Measurements from ENCODE around the gene IFI27L1. TPM values are rescaled to one million over a fixed set of nuclear protein-coding genes. Genes with fewer than 3 reads are reported as not detected.

IFI27L1 gene
- total and polyA plus RNA-seq, 2 donors: 16.7 to 26.4 TPM

DNA sequence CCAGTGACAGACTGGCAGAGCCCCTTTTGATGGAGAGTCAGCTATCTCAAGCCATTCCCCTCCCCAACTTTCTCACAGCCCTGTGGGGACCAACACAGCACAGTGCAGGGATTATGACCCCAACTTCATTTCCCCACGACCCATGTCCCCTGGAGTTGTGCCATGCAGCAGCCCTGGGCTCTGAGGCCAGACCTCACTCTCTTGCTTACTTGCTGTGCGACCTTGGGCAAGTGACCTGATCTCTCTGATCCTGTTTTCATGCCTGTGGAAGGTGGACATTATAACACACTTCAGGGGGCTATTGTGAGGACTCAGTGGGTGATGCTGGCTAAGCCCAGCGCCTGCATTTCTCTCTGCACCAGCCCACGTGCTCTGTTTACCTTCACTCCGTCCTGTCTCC, 40.9 kb upstream of the IFI27L1 start:
- Histone ChIP-seq H3K27me3 (ENCODE audit: control insufficient read depth in 2 of 2, insufficient read depth in 1 of 2, low read length in 1 of 2) (no peaks in the 10 kb centered on the region), H3K9me3 (ENCODE audit: control insufficient read depth in 2 of 2, insufficient read depth in 1 of 2, low read length in 1 of 2) (no peaks in the 10 kb centered on the region), H3K4me3 (ENCODE audit: low read length in 2 of 2) (no peak overlapping the region), H3K4me1 (ENCODE audit: control insufficient read depth in 2 of 2, insufficient read depth in 2 of 2, low read length in 2 of 2) (no peaks in the 10 kb centered on the region), H3K36me3 (ENCODE audit: control insufficient read depth in 2 of 2, insufficient read depth in 2 of 2, low read length in 1 of 2) (peaks cover 0 to 13% of the 10 kb centered on the region in 2 donors), H3K27ac (ENCODE audit: low read depth in 1 of 2, low read length in 1 of 2) (no peak overlapping the region)
- no peak for DNase-seq (ENCODE audit: low read depth in 6 of 9, low spot score in 9 of 9)
- WGBS: 95% methylated on average over 5 of the region's 5 CpGs

DNA sequence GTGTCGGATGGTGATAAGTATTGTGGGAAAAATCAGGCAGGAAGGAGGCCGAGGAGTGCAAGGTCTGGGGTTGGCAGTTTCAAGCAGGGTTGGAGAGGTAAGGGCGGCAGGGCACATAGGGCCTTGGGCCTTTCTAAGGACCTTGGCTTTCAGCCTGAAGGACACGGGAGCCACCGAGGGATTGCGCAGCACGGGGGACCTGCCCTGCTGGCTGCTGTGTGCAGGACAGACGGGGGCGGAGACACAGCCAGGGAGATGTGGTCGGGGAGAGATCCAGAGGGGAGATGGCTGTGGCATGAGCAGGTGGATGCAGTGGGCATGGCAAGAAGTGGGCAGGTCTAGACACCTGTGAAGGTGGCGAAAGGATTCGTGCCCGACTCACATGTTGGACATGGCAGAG, 40.3 kb upstream of the IFI27L1 start:
- Histone ChIP-seq H3K27ac (ENCODE audit: low read depth in 1 of 2, low read length in 1 of 2) (no peak overlapping the region), H3K27me3 (ENCODE audit: control insufficient read depth in 2 of 2, insufficient read depth in 1 of 2, low read length in 1 of 2) (no peaks in the 10 kb centered on the region), H3K9me3 (ENCODE audit: control insufficient read depth in 2 of 2, insufficient read depth in 1 of 2, low read length in 1 of 2) (no peaks in the 10 kb centered on the region), H3K36me3 (ENCODE audit: control insufficient read depth in 2 of 2, insufficient read depth in 2 of 2, low read length in 1 of 2) (peaks cover 0 to 19% of the 10 kb centered on the region in 2 donors), H3K4me1 (ENCODE audit: control insufficient read depth in 2 of 2, insufficient read depth in 2 of 2, low read length in 2 of 2) (no peaks in the 10 kb centered on the region), H3K4me3 (ENCODE audit: low read length in 2 of 2) (no peak overlapping the region)
- no peak for DNase-seq (ENCODE audit: low read depth in 6 of 9, low spot score in 9 of 9)
- WGBS: 93% methylated on average over 13 of the region's 13 CpGs

DNA sequence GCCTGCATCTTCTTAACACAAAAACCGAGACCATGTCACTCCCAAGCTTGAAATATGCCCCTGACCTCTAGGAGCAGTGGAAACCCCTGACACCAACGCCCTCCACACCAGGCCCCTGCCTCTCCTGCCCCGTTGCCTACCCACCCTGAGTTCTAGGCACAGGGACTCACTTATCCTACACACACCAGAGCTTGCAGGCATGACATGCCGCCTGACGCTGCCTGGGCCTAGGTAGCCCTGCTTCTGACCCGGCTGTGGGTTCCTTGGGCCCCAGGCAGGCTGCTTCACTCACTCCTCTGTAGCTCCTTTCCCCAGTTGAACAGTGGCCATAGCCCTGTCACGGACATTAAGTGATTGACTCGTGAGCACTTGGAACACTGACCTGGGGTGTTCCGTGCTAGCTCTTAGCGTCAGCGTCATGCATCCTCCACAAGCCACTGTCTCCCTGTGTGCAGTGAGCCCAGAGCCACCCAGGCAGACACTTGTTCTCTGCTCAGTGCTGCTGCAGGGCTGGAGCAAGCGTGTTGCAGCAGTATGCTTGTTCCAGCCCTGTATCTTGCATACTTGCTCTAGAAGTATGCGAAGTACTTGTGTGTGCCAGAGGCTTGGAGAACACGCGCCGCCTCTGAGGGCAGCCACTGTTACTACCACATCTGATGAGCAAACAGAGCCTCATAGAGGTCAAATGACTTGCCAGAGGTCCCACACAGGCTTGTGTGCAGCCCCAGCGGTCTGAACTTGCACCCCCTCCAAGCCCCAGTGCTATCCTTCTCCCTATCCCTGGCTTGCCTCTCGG, 39.4 kb upstream of the IFI27L1 start:
- Histone ChIP-seq H3K27ac (ENCODE audit: low read depth in 1 of 2, low read length in 1 of 2) (no peak overlapping the region), H3K9me3 (ENCODE audit: control insufficient read depth in 2 of 2, insufficient read depth in 1 of 2, low read length in 1 of 2) (no peaks in the 10 kb centered on the region), H3K36me3 (ENCODE audit: control insufficient read depth in 2 of 2, insufficient read depth in 2 of 2, low read length in 1 of 2) (peaks cover 6 to 27% of the 10 kb centered on the region in 2 donors), H3K27me3 (ENCODE audit: control insufficient read depth in 2 of 2, insufficient read depth in 1 of 2, low read length in 1 of 2) (no peaks in the 10 kb centered on the region), H3K4me3 (ENCODE audit: low read length in 2 of 2) (no peak overlapping the region), H3K4me1 (ENCODE audit: control insufficient read depth in 2 of 2, insufficient read depth in 2 of 2, low read length in 2 of 2) (no peaks in the 10 kb centered on the region)
- 93% methylated on average over 18 of the region's 18 CpGs for WGBS
- no peak for DNase-seq (ENCODE audit: low read depth in 6 of 9, low spot score in 9 of 9)

DNA sequence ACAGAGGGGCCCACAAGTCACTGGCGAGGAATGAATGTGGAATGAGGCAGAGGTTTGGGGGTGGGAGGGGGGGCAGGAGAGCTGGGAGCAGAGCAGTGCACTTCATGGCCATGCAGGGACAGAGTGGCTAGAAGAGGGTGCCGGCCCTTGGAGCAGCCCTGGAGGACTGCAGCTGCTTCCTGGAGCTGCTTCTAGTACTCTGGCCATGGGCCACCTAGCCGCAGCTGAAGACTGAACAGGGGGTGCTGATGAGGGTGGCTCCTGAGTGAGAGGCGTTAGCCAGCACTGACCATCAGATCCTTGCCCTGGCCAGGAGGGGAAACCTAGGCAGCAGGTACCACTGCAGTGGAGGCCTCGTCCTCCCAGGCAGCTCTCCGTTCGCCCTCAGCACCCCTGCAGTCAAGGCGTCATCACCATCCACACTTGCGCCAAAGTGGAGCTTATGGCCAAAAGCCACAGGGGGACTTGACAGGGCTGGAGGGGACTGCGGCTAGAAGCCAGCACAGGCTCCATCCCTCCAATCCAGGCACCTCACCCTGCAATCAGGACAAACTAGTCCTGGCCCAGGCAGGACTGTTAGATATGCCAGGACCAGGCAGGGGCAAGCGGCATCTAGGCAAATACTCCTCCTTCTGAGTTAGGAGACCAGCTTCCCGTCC, 38.5 kb upstream of the IFI27L1 start:
- no peaks in the 10 kb centered on the region for H3K27me3 ChIP-seq (ENCODE audit: control insufficient read depth in 2 of 2, insufficient read depth in 1 of 2, low read length in 1 of 2)
- H3K4me3 ChIP-seq (ENCODE audit: low read length in 2 of 2): no peak overlapping the region
- WGBS: 84% methylated on average over 12 of the region's 12 CpGs
- H3K27ac ChIP-seq (ENCODE audit: low read depth in 1 of 2, low read length in 1 of 2): no peak overlapping the region
- H3K9me3 ChIP-seq (ENCODE audit: control insufficient read depth in 2 of 2, insufficient read depth in 1 of 2, low read length in 1 of 2): no peaks in the 10 kb centered on the region
- no peaks in the 10 kb centered on the region for H3K4me1 ChIP-seq (ENCODE audit: control insufficient read depth in 2 of 2, insufficient read depth in 2 of 2, low read length in 2 of 2)
- H3K36me3 ChIP-seq (ENCODE audit: control insufficient read depth in 2 of 2, insufficient read depth in 2 of 2, low read length in 1 of 2): peaks cover 11 to 35% of the 10 kb centered on the region in 2 donors
- no peak for DNase-seq (ENCODE audit: low read depth in 6 of 9, low spot score in 9 of 9)

DNA sequence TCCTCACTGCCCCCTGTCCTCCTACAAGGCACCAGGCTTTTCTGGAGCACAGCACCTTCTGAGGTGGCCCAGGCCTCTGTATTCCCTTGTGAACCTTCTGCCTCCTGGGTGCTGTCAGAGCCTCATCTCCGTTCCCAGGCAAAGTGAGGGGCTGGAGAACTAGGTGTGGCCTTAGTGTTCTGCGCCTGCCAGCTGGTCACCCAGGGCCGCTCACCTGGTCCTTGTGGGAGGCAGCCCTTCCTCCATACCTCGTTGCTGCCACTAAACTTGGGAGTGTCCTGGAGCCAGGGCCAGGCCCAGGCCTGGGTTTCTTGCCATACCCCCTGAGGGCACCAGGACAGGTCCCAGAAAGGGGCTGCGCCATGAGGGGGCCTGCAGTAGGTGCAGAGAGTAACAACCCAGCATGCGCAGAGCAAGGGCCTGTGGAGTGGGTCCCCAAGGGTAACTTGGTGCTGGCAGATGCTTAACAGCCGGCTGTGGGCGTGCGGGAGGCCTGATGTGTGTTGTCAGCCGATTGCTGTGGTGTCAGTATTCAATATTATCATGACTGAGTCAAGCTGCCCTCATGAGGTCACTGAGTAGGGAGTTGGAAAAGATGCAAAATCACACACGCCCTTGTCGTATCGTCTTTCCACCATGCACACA, 37.9 kb upstream of the IFI27L1 start:
- WGBS: 94% methylated on average over 13 of the region's 13 CpGs
- Histone ChIP-seq H3K27me3 (ENCODE audit: control insufficient read depth in 2 of 2, insufficient read depth in 1 of 2, low read length in 1 of 2) (no peaks in the 10 kb centered on the region), H3K4me1 (ENCODE audit: control insufficient read depth in 2 of 2, insufficient read depth in 2 of 2, low read length in 2 of 2) (no peaks in the 10 kb centered on the region), H3K4me3 (ENCODE audit: low read length in 2 of 2) (no peak overlapping the region), H3K9me3 (ENCODE audit: control insufficient read depth in 2 of 2, insufficient read depth in 1 of 2, low read length in 1 of 2) (no peaks in the 10 kb centered on the region), H3K36me3 (ENCODE audit: control insufficient read depth in 2 of 2, insufficient read depth in 2 of 2, low read length in 1 of 2) (peaks cover 18 to 42% of the 10 kb centered on the region in 2 donors), H3K27ac (ENCODE audit: low read depth in 1 of 2, low read length in 1 of 2) (no peak overlapping the region)
- DNase-seq (ENCODE audit: low read depth in 6 of 9, low spot score in 9 of 9): no peak

DNA sequence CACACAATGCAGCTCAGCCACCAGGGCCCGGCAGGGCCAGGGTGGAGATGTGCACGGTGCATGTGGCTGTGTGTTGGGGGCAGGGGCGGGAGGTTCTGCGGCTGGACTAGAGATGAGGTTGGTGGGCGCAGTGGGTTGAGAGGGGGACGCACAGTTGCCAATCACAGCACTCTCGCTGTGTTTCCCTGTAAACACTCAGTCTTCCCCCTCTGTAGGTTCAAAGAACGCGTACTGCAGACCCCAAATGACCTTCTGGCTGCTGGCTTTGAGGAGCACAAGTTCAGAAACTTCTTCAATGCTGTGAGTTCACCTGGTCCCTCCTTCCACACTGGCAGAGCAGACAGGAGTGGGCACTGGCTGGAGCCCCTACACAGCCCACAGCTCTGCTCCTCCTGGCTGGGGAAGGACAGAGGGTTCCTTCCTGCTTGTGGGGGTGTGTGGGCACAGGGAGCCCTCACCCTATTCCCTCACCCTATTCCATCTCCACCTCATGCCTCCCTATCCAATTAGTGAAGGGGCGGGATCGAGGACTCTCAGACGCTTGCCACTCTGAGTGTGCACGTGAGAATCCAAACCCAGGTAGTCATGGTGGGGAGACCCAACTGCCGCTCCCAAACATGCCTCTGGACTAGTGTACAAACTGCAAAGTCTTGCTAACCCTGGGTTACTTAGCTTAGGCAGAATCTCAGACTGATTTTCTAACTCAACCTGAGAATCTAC, 37.2 kb upstream of the IFI27L1 start:
- H3K36me3 ChIP-seq (ENCODE audit: control insufficient read depth in 2 of 2, insufficient read depth in 2 of 2, low read length in 1 of 2): peaks cover 25 to 49% of the 10 kb centered on the region in 2 donors
- no peaks in the 10 kb centered on the region for H3K9me3 ChIP-seq (ENCODE audit: control insufficient read depth in 2 of 2, insufficient read depth in 1 of 2, low read length in 1 of 2)
- WGBS: 98% methylated on average over 14 of the region's 14 CpGs
- no peaks in the 10 kb centered on the region for H3K4me1 ChIP-seq (ENCODE audit: control insufficient read depth in 2 of 2, insufficient read depth in 2 of 2, low read length in 2 of 2)
- H3K4me3 ChIP-seq (ENCODE audit: low read length in 2 of 2): no peak overlapping the region
- no peak for DNase-seq (ENCODE audit: low read depth in 6 of 9, low spot score in 9 of 9)
- no peaks in the 10 kb centered on the region for H3K27me3 ChIP-seq (ENCODE audit: control insufficient read depth in 2 of 2, insufficient read depth in 1 of 2, low read length in 1 of 2)
- H3K27ac ChIP-seq (ENCODE audit: low read depth in 1 of 2, low read length in 1 of 2): no peak overlapping the region

DNA sequence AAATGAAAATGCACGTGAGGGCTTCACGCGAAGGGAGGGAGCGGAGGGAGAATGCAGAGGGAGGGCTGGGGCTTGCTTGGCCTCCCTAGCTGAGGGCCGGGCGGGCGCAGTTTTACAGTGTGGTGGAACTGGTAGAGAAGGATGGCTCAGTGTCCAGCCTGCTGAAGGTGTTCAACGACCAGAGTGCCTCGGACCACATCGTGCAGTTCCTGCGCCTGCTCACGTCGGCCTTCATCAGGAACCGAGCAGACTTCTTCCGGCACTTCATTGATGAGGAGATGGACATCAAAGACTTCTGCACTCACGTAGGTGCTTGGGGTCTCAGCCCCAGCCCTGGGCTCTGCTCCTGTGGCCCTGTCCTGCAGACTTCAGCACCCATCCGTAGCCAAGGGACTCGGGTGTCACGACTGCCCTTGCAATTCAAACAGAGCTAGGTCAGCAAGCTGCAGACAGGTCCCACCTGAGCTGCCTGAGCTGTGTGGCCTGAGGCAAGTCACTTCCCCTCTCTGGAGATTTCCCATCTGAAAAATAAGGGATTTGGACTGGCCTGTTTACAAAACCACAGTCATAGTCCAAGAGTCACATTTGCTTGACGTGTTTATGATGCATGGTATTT, 36.5 kb upstream of the IFI27L1 start:
- Histone ChIP-seq H3K4me3 (ENCODE audit: low read length in 2 of 2) (no peak overlapping the region), H3K27me3 (ENCODE audit: control insufficient read depth in 2 of 2, insufficient read depth in 1 of 2, low read length in 1 of 2) (no peaks in the 10 kb centered on the region), H3K9me3 (ENCODE audit: control insufficient read depth in 2 of 2, insufficient read depth in 1 of 2, low read length in 1 of 2) (no peaks in the 10 kb centered on the region), H3K36me3 (ENCODE audit: control insufficient read depth in 2 of 2, insufficient read depth in 2 of 2, low read length in 1 of 2) (peaks cover 31 to 55% of the 10 kb centered on the region in 2 donors), H3K4me1 (ENCODE audit: control insufficient read depth in 2 of 2, insufficient read depth in 2 of 2, low read length in 2 of 2) (no peaks in the 10 kb centered on the region), H3K27ac (ENCODE audit: low read depth in 1 of 2, low read length in 1 of 2) (no peak overlapping the region)
- no peak for DNase-seq (ENCODE audit: low read depth in 6 of 9, low spot score in 9 of 9)
- 97% methylated on average over 20 of the region's 20 CpGs for whole genome bisulfite sequencing

DNA sequence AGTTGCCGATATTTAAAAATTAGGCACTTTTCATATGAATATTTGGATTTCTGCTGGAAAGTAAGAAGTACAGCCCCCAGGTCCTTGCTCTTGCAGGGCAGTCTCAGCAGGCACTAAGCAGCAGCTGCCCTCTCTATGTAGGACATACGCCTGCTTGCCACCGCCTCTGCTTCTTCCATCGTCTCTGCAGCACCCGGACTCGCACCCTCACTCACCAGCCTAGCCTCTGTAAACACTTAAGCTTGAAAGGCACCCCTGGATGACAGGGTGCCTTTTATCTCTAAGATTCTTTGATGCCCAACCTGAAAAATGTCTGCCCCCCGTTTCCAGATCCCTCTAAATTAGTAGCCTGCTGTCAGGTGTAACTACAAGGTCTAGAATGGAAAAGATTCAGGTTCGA, 36.0 kb upstream of the IFI27L1 start:
- H3K9me3 ChIP-seq (ENCODE audit: control insufficient read depth in 2 of 2, insufficient read depth in 1 of 2, low read length in 1 of 2): no peaks in the 10 kb centered on the region
- H3K27ac ChIP-seq (ENCODE audit: low read depth in 1 of 2, low read length in 1 of 2): no peak overlapping the region
- H3K4me1 ChIP-seq (ENCODE audit: control insufficient read depth in 2 of 2, insufficient read depth in 2 of 2, low read length in 2 of 2): no peaks in the 10 kb centered on the region
- no peak for DNase-seq (ENCODE audit: low read depth in 6 of 9, low spot score in 9 of 9)
- peaks cover 36 to 58% of the 10 kb centered on the region in 2 donors for H3K36me3 ChIP-seq (ENCODE audit: control insufficient read depth in 2 of 2, insufficient read depth in 2 of 2, low read length in 1 of 2)
- 97% methylated on average over 8 of the region's 8 CpGs for WGBS
- H3K4me3 ChIP-seq (ENCODE audit: low read length in 2 of 2): no peak overlapping the region
- no peaks in the 10 kb centered on the region for H3K27me3 ChIP-seq (ENCODE audit: control insufficient read depth in 2 of 2, insufficient read depth in 1 of 2, low read length in 1 of 2)

Measured in thymus (tissue), 11 donors.